ENCODE data around the gene TGM3. TPM values are rescaled to one million over a fixed set of nuclear protein-coding genes. Genes with fewer than 3 reads are reported as not detected.

TGM3 gene
- total and polyA plus RNA-seq, 4 experiments from 2014 or later, result not detected

DNA sequence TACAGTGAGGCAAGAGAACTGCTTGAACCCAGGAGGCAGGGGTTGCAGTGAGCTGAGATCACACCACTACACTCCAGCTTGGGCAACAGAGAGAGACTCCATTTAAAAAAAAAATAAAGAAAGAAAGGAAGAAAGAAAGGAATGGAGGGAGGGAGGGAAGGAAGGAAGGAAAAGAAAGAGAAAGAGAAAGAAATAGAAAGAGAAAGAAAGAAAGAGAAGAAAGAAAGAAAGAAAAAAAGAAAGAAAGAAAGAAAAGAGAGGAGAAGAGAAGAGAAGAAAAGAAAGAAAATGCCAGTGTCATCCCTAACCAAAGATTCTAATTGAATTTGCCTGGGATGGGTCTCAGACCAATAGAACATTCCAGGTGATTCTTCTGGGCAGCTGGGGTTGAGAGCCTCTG is 4.2 kb downstream of the TGM3 start:
- Mint-ChIP-seq H3K4me3 (no peak overlapping the region), H3K36me3 (no peaks in the 10 kb centered on the region), H3K27me3 (peaks cover 4 to 5% of the 10 kb centered on the region in 2 donors), H3K9me3 (no peaks in the 10 kb centered on the region), H3K27ac (peak overlapping the region in 1 of 7 donors; percentile 43), H3K4me1 (no peaks in the 10 kb centered on the region)
- Histone ChIP-seq H3K36me3 (ENCODE audit: insufficient read depth, low read length) (no peaks in the 10 kb centered on the region), H3K27me3 (ENCODE audit: insufficient read depth, low read length) (no peaks in the 10 kb centered on the region), H3K9me3 (ENCODE audit: control insufficient read depth in 1 of 2, low read length in 2 of 2) (no peaks in the 10 kb centered on the region), H3K27ac (ENCODE audit: low read depth, low read length) (no peak overlapping the region), H3K4me3 (ENCODE audit: low read length in 2 of 2) (no peak overlapping the region), H3K4me1 (ENCODE audit: insufficient read depth, low read length) (no peaks in the 10 kb centered on the region)
- no peak for DNase-seq
- POLR2A ChIA-PET (ENCODE audit: partially characterized antibody), result no interaction called here
- CTCF ChIA-PET (ENCODE audit: partially characterized antibody), result no interaction called here
- intact Hi-C loops (cut with micrococcal nuclease), result no loop called here

DNA sequence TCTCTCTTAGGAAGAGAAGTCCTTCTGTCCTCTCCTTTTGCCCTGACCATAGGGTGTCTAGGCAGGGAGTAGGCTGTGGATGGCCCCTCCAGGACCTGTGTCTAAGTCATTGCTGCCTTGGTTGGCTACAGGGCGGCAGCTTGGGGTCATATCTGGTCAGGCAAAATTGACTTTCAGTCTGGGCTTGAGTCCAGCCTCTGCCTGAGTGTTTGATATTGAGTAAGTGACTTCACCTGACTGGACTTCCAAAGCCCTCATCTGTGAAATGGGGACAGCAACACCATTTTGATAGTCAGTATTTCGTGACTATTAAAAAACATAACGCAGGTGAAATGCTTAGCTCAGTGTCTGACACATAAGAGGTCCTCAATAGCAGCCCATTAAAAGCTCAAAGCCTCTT is 4.6 kb downstream of the TGM3 start:
- no peaks in the 10 kb centered on the region for H3K9me3 ChIP-seq (ENCODE audit: control insufficient read depth in 1 of 2, low read length in 2 of 2)
- no peaks in the 10 kb centered on the region for H3K4me1 ChIP-seq (ENCODE audit: insufficient read depth, low read length)
- H3K27me3 ChIP-seq (ENCODE audit: insufficient read depth, low read length), result no peaks in the 10 kb centered on the region
- H3K4me3 ChIP-seq (ENCODE audit: low read length in 2 of 2), result no peak overlapping the region
- no peak overlapping the region for H3K27ac Mint-ChIP-seq
- H3K36me3 Mint-ChIP-seq, result no peaks in the 10 kb centered on the region
- DNase-seq, result no peak
- no peaks in the 10 kb centered on the region for H3K4me1 Mint-ChIP-seq
- H3K27ac ChIP-seq (ENCODE audit: low read depth, low read length), result no peak overlapping the region
- no peaks in the 10 kb centered on the region for H3K9me3 Mint-ChIP-seq
- CTCF ChIA-PET (ENCODE audit: partially characterized antibody), result no interaction called here
- H3K27me3 Mint-ChIP-seq, result peaks cover 4 to 5% of the 10 kb centered on the region in 2 donors
- intact Hi-C loops (cut with micrococcal nuclease), result no loop called here
- POLR2A ChIA-PET (ENCODE audit: partially characterized antibody), result no interaction called here
- H3K36me3 ChIP-seq (ENCODE audit: insufficient read depth, low read length), result no peaks in the 10 kb centered on the region
- H3K4me3 Mint-ChIP-seq, result no peak overlapping the region

- Histone ChIP-seq H3K36me3 (ENCODE audit: insufficient read depth, low read length) (no peaks in the 10 kb centered on the region), H3K4me3 (ENCODE audit: low read length in 2 of 2) (no peak overlapping the region), H3K4me1 (ENCODE audit: insufficient read depth, low read length) (no peaks in the 10 kb centered on the region), H3K9me3 (ENCODE audit: control insufficient read depth in 1 of 2, low read length in 2 of 2) (no peaks in the 10 kb centered on the region), H3K27me3 (ENCODE audit: insufficient read depth, low read length) (no peaks in the 10 kb centered on the region), H3K27ac (ENCODE audit: low read depth, low read length) (no peak overlapping the region)
- intact Hi-C loops (cut with micrococcal nuclease), result no loop called here
- Mint-ChIP-seq H3K36me3 (no peaks in the 10 kb centered on the region), H3K27me3 (peaks cover 4 to 5% of the 10 kb centered on the region in 2 donors), H3K4me1 (no peaks in the 10 kb centered on the region), H3K4me3 (no peak overlapping the region), H3K27ac (peak overlapping the region in 1 of 7 donors; percentile 45), H3K9me3 (no peaks in the 10 kb centered on the region)
- no peak for DNase-seq
- ChIA-PET CTCF (ENCODE audit: partially characterized antibody) (no interaction called here), POLR2A (ENCODE audit: partially characterized antibody) (interaction anchor here (0.6 kb wide), 1 partner anchor 228 kb away, joined by 3 read pairs; no protein-coding TSS in a partner anchor)
Observed at GRCh38 chr20:2301164-2301622, 5.4 kb downstream of the TGM3 start.

- intact Hi-C loops (cut with micrococcal nuclease), result no loop called here
- H3K27me3 Mint-ChIP-seq, result peaks cover 6 to 9% of the 10 kb centered on the region in 2 donors
- CTCF ChIA-PET (ENCODE audit: partially characterized antibody), result no interaction called here
Observed at GRCh38 chr20:2302384-2303060, 6.7 kb downstream of the TGM3 start.

GRCh38 chr20:2303673-2304072 is 7.9 kb downstream of the TGM3 start:
- intact Hi-C loops (cut with micrococcal nuclease), result no loop called here
- H3K36me3 Mint-ChIP-seq, result no peaks in the 10 kb centered on the region
- Histone ChIP-seq H3K27me3 (ENCODE audit: insufficient read depth, low read length) (no peaks in the 10 kb centered on the region), H3K4me3 (ENCODE audit: low read length in 2 of 2) (no peak overlapping the region), H3K9me3 (ENCODE audit: control insufficient read depth in 1 of 2, low read length in 2 of 2) (no peaks in the 10 kb centered on the region), H3K36me3 (ENCODE audit: insufficient read depth, low read length) (no peaks in the 10 kb centered on the region), H3K4me1 (ENCODE audit: insufficient read depth, low read length) (no peaks in the 10 kb centered on the region), H3K27ac (ENCODE audit: low read depth, low read length) (no peak overlapping the region)
- no peak overlapping the region for H3K27ac Mint-ChIP-seq
- peaks cover 3 to 9% of the 10 kb centered on the region in 2 donors for H3K27me3 Mint-ChIP-seq
- DNase-seq, result no peak
- ChIA-PET POLR2A (ENCODE audit: partially characterized antibody) (no interaction called here), CTCF (ENCODE audit: partially characterized antibody) (no interaction called here)
- no peak overlapping the region for H3K4me3 Mint-ChIP-seq
- no peaks in the 10 kb centered on the region for H3K9me3 Mint-ChIP-seq
- no peaks in the 10 kb centered on the region for H3K4me1 Mint-ChIP-seq

More at GRCh38 chr20:2302384-2303060, 6.7 kb downstream of the TGM3 start:
- H3K4me3 Mint-ChIP-seq, result no peak overlapping the region
- H3K36me3 Mint-ChIP-seq, result no peaks in the 10 kb centered on the region
- H3K27ac Mint-ChIP-seq, result no peak overlapping the region
- Histone ChIP-seq H3K36me3 (ENCODE audit: insufficient read depth, low read length) (no peaks in the 10 kb centered on the region), H3K4me3 (ENCODE audit: low read length in 2 of 2) (no peak overlapping the region), H3K4me1 (ENCODE audit: insufficient read depth, low read length) (no peaks in the 10 kb centered on the region), H3K27me3 (ENCODE audit: insufficient read depth, low read length) (no peaks in the 10 kb centered on the region), H3K27ac (ENCODE audit: low read depth, low read length) (no peak overlapping the region), H3K9me3 (ENCODE audit: control insufficient read depth in 1 of 2, low read length in 2 of 2) (no peaks in the 10 kb centered on the region)
- DNase-seq, result no peak
- POLR2A ChIA-PET (ENCODE audit: partially characterized antibody), result no interaction called here
- H3K4me1 Mint-ChIP-seq, result no peaks in the 10 kb centered on the region
- H3K9me3 Mint-ChIP-seq, result no peaks in the 10 kb centered on the region

GRCh38 chr20:2304180-2304579 is 8.4 kb downstream of the TGM3 start:
- no peak overlapping the region for H3K27ac ChIP-seq (ENCODE audit: low read depth, low read length)

DNA sequence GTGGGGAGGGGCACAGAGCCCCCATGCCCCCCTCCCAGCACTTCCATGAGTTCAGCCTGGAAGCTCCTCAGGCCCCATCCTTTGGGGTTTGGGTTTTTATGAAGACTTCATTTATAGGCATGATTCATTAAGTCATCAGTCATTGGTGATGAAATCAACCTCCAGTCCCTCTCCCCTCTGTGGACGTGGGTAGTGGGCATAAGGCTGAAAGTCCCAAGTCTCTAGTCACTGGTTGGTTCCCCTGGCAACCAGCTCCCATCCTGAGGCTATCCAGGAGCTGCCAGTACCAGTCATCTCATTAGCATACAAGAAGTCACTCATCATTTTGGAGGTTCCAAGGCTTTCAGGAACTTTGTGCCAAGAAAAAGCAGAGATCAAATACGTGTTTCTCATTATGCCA is 9.2 kb downstream of the TGM3 start:
- intact Hi-C loops (cut with micrococcal nuclease), result no loop called here
- H3K27ac Mint-ChIP-seq, result no peak overlapping the region

More at GRCh38 chr20:2304180-2304579, 8.4 kb downstream of the TGM3 start:
- Mint-ChIP-seq H3K4me3 (no peak overlapping the region), H3K4me1 (no peaks in the 10 kb centered on the region), H3K27me3 (peaks cover 3 to 9% of the 10 kb centered on the region in 2 donors), H3K27ac (no peak overlapping the region), H3K9me3 (no peaks in the 10 kb centered on the region), H3K36me3 (no peaks in the 10 kb centered on the region)
- no peak for DNase-seq
- Histone ChIP-seq H3K27me3 (ENCODE audit: insufficient read depth, low read length) (no peaks in the 10 kb centered on the region), H3K36me3 (ENCODE audit: insufficient read depth, low read length) (no peaks in the 10 kb centered on the region), H3K4me1 (ENCODE audit: insufficient read depth, low read length) (no peaks in the 10 kb centered on the region), H3K4me3 (ENCODE audit: low read length in 2 of 2) (no peak overlapping the region), H3K9me3 (ENCODE audit: control insufficient read depth in 1 of 2, low read length in 2 of 2) (no peaks in the 10 kb centered on the region)
- intact Hi-C loops (cut with micrococcal nuclease), result no loop called here
- ChIA-PET CTCF (ENCODE audit: partially characterized antibody) (no interaction called here), POLR2A (ENCODE audit: partially characterized antibody) (no interaction called here)

More for the DNA sequence above, 9.2 kb downstream of the TGM3 start:
- no peaks in the 10 kb centered on the region for H3K27me3 ChIP-seq (ENCODE audit: insufficient read depth, low read length)
- H3K36me3 ChIP-seq (ENCODE audit: insufficient read depth, low read length), result no peaks in the 10 kb centered on the region
- no peaks in the 10 kb centered on the region for H3K36me3 Mint-ChIP-seq
- ChIA-PET POLR2A (ENCODE audit: partially characterized antibody) (no interaction called here), CTCF (ENCODE audit: partially characterized antibody) (no interaction called here)
- no peak overlapping the region for H3K4me3 ChIP-seq (ENCODE audit: low read length in 2 of 2)
- H3K4me1 Mint-ChIP-seq, result no peaks in the 10 kb centered on the region
- H3K9me3 ChIP-seq (ENCODE audit: control insufficient read depth in 1 of 2, low read length in 2 of 2), result no peaks in the 10 kb centered on the region
- no peak overlapping the region for H3K4me3 Mint-ChIP-seq
- no peak for DNase-seq
- H3K27me3 Mint-ChIP-seq, result peaks cover 3 to 9% of the 10 kb centered on the region in 2 donors
- H3K4me1 ChIP-seq (ENCODE audit: insufficient read depth, low read length), result no peaks in the 10 kb centered on the region
- H3K27ac ChIP-seq (ENCODE audit: low read depth, low read length), result no peak overlapping the region
- no peaks in the 10 kb centered on the region for H3K9me3 Mint-ChIP-seq
